Pancreas (tissue), 10 donors: ENCODE data around the gene SRP72. TPM values are rescaled to one million over a fixed set of nuclear protein-coding genes. Genes with fewer than 3 reads are reported as not detected.

Source experiments
- ATAC-seq, 4 donors: fragments of 200-7000 bp; cut with Tn5 transposase; one replicate each; pipeline versions ENCODE4 v1.8.0 to v1.9.1; 2020; ENCODE audit warnings: mild to moderate bottlenecking in 4 of 4, moderate library complexity in 4 of 4
- DNase-seq, 6 donors: peaks; one replicate each; pipeline ENCODE4 v3.0.0-alpha.2; 2020
- FAIRE-seq: peaks from 2 replicates; lab custom pipeline; 2012; peaks lifted over from hg19 to GRCh38; lab: Jason Lieb, UNC
- H3K27ac ChIP-seq, 4 donors: fragments of 200-600 bp; sonication (generic); 1 replicate in 3 of 4; 2 replicates in 1 of 4; pipeline versions ENCODE4 v1.5.0 to v1.8.0; 2020
- H3K27me3 ChIP-seq, 4 donors: fragments of 200-600 bp; one replicate each; pipeline ENCODE4 v1.8.0; 2021
- H3K36me3 ChIP-seq, 3 donors: fragments of 200-600 bp; sonication (generic) in 1 of 3; one replicate each; pipeline versions ENCODE4 v1.5.0 to v1.8.0; 2020 to 2021
- H3K4me1 ChIP-seq, 3 donors: fragments of 200-600 bp; one replicate each; pipeline ENCODE4 v1.8.0; 2021
- H3K4me3 ChIP-seq, 4 donors: fragments of 200-600 bp; sonication (generic) in 2 of 4; one replicate each; pipeline versions ENCODE4 v1.5.0 to v1.8.0; 2020 to 2021
- H3K9me3 ChIP-seq, 4 donors: fragments of 200-600 bp; one replicate each; pipeline ENCODE4 v1.8.0; 2021
- WGBS, 2 donors: extraction: QIAGEN DNeasy Blood & Tissue Kit; methylation state at CpG; one replicate each; pipeline ENCODE4 v1.1.7; 2013; 5-methylcytosine and 5-hydroxymethylcytosine counted together
- intact Hi-C, 3 donors: fragments of 100-400 bp; cut with DNase I; formaldehyde crosslinking; loops; one replicate each; pipeline versions ENCODE4 v1.11.1 to v1.14.2; 2022
- polyA plus RNA-seq, 2 donors: library from polyadenylated mRNA; stranded (reverse); fragments of 200-250 nt; gene quantifications; one replicate each; pipeline ENCODE4 v1.2.3, GENCODE V29; 2013
- total RNA-seq, 6 donors: library from RNA; stranded (reverse); fragmentation: NEBNext Ultra II Directional in 4 of 6; extraction: Animal tissue kit (Norgen Biotek cat#: 25700) in 4 of 6; gene quantifications; one replicate each; pipeline versions ENCODE4 v1.2.1 to v1.2.4, GENCODE V29; 2021 to 2023
- TF ChIP-seq, protein P1 (sequence below), 4 donors: fragments of 200-600 bp; sonication (generic) in 3 of 4; IDR thresholded peaks; one replicate each; pipeline versions ENCODE4 v1.5.0 to v1.8.0; 2021; ENCODE audit warnings: antibody characterized with exemption in 4 of 4
- donor health status: healthy with polysubstance abuse.
- donor health status: DM: no; HTN: no; CAD: no; lungs with moderate emphysema.
- donor health status: DM: no; HTN: no; CAD: no.
- donor health status: control.
- donor health status: control.
- donor health status: Bipolar disorder and iron deficiency.
- donor health status: DM: yes; HTN: yes; CAD: no.
- donor health status: DM: no; HTN: no; CAD: no.
- donor health status: DM: no; HTN: no; CAD: no.
- donor health status: DM: yes; HTN: yes; CAD: no.

The SRP72 gene
- total and polyA plus RNA-seq, 8 donors: 20.8 to 103 (median 64.8) TPM

DNA sequence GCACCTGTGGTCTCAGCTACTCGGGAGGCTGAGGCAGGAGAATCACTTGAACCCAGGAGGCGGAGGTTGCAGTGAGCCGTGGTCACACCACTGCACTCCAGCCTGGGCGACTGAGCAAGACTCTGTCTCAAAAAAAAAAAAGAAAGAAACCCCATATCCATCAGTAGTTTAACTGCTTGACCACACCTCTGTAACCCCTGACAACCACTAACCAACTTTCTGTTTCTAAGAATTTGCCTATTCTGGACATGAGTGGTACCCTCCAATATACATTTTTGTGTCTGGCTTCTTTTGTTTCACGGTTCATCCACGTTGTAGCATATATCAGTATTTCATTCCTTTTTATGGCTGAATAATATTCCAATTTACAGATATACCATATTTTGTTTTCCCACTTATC lies 41.1 kb upstream of the SRP72 start:
- Histone ChIP-seq H3K27me3 (no peaks in the 10 kb centered on the region), H3K9me3 (no peaks in the 10 kb centered on the region), H3K4me1 (peaks cover 0 to 5% (median 3%) of the 10 kb centered on the region in 3 donors), H3K27ac (no peak overlapping the region), H3K36me3 (no peaks in the 10 kb centered on the region), H3K4me3 (no peak overlapping the region)
- 94 to 96% methylated on average over 6 of the region's 6 CpGs for WGBS, 2 donors
- intact Hi-C loops: loop anchor here in 1 of 3 donors (10.0 kb wide), 1 partner anchor 119 kb away; no protein-coding TSS in a partner anchor
- DNase-seq: no peak
- TF ChIP-seq, protein P1, sequence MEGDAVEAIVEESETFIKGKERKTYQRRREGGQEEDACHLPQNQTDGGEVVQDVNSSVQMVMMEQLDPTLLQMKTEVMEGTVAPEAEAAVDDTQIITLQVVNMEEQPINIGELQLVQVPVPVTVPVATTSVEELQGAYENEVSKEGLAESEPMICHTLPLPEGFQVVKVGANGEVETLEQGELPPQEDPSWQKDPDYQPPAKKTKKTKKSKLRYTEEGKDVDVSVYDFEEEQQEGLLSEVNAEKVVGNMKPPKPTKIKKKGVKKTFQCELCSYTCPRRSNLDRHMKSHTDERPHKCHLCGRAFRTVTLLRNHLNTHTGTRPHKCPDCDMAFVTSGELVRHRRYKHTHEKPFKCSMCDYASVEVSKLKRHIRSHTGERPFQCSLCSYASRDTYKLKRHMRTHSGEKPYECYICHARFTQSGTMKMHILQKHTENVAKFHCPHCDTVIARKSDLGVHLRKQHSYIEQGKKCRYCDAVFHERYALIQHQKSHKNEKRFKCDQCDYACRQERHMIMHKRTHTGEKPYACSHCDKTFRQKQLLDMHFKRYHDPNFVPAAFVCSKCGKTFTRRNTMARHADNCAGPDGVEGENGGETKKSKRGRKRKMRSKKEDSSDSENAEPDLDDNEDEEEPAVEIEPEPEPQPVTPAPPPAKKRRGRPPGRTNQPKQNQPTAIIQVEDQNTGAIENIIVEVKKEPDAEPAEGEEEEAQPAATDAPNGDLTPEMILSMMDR (IDR thresholded peaks at IDR 0.05): no peak
- FAIRE-seq: no peak
- no peak for ATAC-seq

DNA sequence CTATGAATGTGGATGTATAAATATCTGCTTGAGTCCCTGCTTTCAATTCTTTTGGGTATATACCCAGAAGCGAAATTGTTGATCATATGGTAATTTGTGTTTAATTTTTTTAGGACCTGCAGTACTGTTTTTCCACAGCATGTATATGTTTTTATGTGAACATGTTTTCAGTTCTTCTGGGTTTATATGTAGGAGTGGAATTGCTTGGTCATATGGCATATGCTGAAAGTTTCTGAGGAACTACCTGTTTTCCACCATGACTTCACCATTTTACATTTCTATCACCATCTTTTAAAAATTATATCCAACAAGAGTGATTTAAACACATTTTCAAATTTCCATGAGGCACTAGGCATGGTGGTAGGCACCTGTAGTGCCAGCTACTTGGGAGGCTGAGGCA lies 40.2 kb upstream of the SRP72 start:
- H3K27me3 ChIP-seq: no peaks in the 10 kb centered on the region
- no peak for FAIRE-seq
- H3K4me3 ChIP-seq: no peak overlapping the region
- intact Hi-C loops: loop anchor here in 1 of 3 donors (10.0 kb wide), 1 partner anchor 118 kb away; no protein-coding TSS in a partner anchor
- WGBS, 2 donors: 97 to 100% methylated on average over 1 of the region's 1 CpG
- ATAC-seq: no peak
- TF ChIP-seq, protein P1 (IDR thresholded peaks at IDR 0.05): no peak
- peaks cover 0 to 5% (median 3%) of the 10 kb centered on the region in 3 donors for H3K4me1 ChIP-seq
- H3K9me3 ChIP-seq: no peaks in the 10 kb centered on the region
- H3K27ac ChIP-seq: no peak overlapping the region
- H3K36me3 ChIP-seq: no peaks in the 10 kb centered on the region
- no peak for DNase-seq

DNA sequence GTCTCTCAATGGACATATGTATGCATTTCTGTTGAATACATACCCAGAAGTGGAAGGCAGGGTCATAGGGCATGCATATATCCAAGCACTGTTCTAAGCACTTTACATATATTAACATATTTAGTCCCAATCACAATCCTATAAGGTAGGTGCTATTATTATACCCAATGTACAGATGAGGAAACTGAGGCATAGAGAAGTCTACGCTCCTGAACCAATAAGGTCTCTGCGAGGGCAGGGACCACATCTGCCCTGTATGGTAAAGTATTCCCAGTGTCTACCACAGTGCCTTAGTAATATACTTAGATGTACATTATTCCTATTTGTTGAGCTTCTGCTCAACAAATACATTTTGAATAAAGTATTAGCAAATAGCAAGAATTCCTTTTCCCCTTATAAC lies 37.2 kb upstream of the SRP72 start:
- FAIRE-seq (no peak), DNase-seq (no peak), ATAC-seq (no peak)
- Histone ChIP-seq H3K27me3 (no peaks in the 10 kb centered on the region), H3K4me1 (peaks cover 4 to 8% (median 7%) of the 10 kb centered on the region in 3 donors), H3K4me3 (no peak overlapping the region), H3K36me3 (no peaks in the 10 kb centered on the region), H3K9me3 (no peaks in the 10 kb centered on the region), H3K27ac (no peak overlapping the region)
- TF ChIP-seq, protein P1 (IDR thresholded peaks at IDR 0.05): no peak
- intact Hi-C loops: no loop called here
- WGBS, 2 donors: 98 to 100% methylated on average over 2 of the region's 2 CpGs

DNA sequence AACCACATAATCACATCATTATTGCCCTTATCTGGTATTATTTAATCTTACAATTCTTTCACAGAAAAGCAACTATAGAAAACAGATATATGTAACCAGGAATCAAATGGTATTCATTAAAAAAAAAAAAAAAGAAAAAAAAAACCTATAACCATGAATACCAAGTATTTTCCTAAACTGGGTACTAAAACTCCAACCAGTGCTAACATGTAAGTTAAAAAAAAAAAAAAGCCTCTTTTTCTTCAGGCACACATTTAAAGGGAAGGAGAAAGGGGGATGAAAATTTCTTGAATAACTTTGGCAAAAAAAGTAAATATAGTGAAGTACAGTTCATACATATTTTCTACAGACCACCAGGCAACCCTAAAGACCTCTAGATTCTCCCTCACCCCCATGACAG lies 34.1 kb upstream of the SRP72 start:
- H3K36me3 ChIP-seq: no peaks in the 10 kb centered on the region
- ATAC-seq (no peak), FAIRE-seq (no peak), DNase-seq (no peak)
- H3K27me3 ChIP-seq: no peaks in the 10 kb centered on the region
- H3K27ac ChIP-seq: no peak overlapping the region
- H3K4me1 ChIP-seq: peaks cover 8 to 14% (median 9%) of the 10 kb centered on the region in 3 donors
- H3K4me3 ChIP-seq: no peak overlapping the region
- intact Hi-C loops: no loop called here
- no peaks in the 10 kb centered on the region for H3K9me3 ChIP-seq
- TF ChIP-seq, protein P1 (IDR thresholded peaks at IDR 0.05): no peak

DNA sequence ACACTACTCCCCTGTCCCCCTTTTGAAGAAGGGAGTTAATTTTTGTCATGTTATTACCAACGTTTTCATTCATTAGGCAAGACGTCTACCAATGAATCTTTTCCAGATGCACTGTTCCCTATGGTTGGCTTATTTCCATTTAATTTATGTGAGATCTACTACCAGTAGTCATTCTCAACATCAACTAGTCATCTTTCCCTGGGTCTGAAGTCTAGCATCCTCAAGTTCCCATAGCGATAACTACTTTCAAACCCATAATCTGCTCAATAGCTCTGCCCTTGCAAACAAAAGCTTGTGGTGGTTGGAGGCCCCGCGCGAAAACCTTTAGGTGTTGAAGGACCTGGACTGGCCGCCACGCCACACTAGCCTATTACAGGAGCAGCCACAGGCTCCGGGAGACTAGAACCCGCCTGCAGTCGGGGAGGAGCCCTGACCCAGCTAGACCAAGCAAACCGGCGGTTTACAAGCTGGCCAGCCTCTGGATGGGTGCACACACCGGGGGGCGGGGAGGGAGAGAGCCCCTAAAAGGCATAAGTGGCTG lies 32.7 kb upstream of the SRP72 start:
- Histone ChIP-seq H3K27me3 (no peaks in the 10 kb centered on the region), H3K4me3 (peak overlapping the region; percentile 53 to 87 (median 76)), H3K36me3 (no peaks in the 10 kb centered on the region), H3K4me1 (peaks cover 8 to 14% (median 9%) of the 10 kb centered on the region in 3 donors), H3K27ac (peak overlapping the region; percentile 84 to 90 (median 86)), H3K9me3 (no peaks in the 10 kb centered on the region)
- TF ChIP-seq, protein P1 (IDR thresholded peaks at IDR 0.05): no peak
- WGBS, 2 donors: 1 to 2% methylated on average over 15 of the region's 15 CpGs
- intact Hi-C loops: no loop called here
- FAIRE-seq: no peak
- peak; percentile 8 to 41 (median 31) for ATAC-seq
- peak in 4 of 6 donors; percentile 23 to 69 (median 56) for DNase-seq
